ENCODE data around the gene ENPP3.
"Not testable (repeated sequence)": the region's sequence is repeated elsewhere in the genome, so short reads cannot be mapped to it uniquely, and the experiment has no call there.

Gene ENPP3

GRCh38 chr6:131692031-131692430, 54.9 kb downstream of the ENPP3 start:
- DNase-seq, result no peak

- no peak for DNase-seq
Measured at GRCh38 chr6:131692589-131692988, 55.5 kb downstream of the ENPP3 start.

- DNase-seq, result no peak
Measured at GRCh38 chr6:131693384-131693783, 56.3 kb downstream of the ENPP3 start.

GRCh38 chr6:131694832-131695426, 57.8 kb downstream of the ENPP3 start:
- DNase-seq, result peak; percentile 17

- no peak for DNase-seq
Measured at GRCh38 chr6:131696956-131697355, 59.9 kb downstream of the ENPP3 start.

GRCh38 chr6:131700851-131701250, 63.7 kb downstream of the ENPP3 start:
- DNase-seq, result not testable (repeated sequence)

- not testable (repeated sequence) for DNase-seq
Measured at GRCh38 chr6:131703905-131704304, 66.8 kb downstream of the ENPP3 start.

GRCh38 chr6:131710917-131711316, 73.8 kb downstream of the ENPP3 start, which contains the start of gene CTAGE9:
CTAGE9 (minus strand) TSS chr6:131711017; CDS start chr6:131711017, 0 bp downstream.
- DNase-seq, result not testable (repeated sequence)

- DNase-seq, result not testable (repeated sequence)
Measured at GRCh38 chr6:131715567-131715966, 78.5 kb downstream of the ENPP3 start.

GRCh38 chr6:131717836-131718542, 80.9 kb downstream of the ENPP3 start:
- no peak for DNase-seq

GRCh38 chr6:131721161-131721560, 84.1 kb downstream of the ENPP3 start:
- no peak for DNase-seq

- no peak for DNase-seq
Measured at GRCh38 chr6:131724114-131724513, 87.0 kb downstream of the ENPP3 start.

- no peak for DNase-seq
Measured at GRCh38 chr6:131727467-131727866, 90.4 kb downstream of the ENPP3 start.

- DNase-seq, result no peak
Measured at GRCh38 chr6:131727868-131728267, 90.8 kb downstream of the ENPP3 start.

GRCh38 chr6:131728296-131728939, 91.3 kb downstream of the ENPP3 start:
- no peak for DNase-seq

GRCh38 chr6:131729550-131729949, 92.4 kb downstream of the ENPP3 start:
- DNase-seq, result no peak

- DNase-seq, result no peak
Measured at GRCh38 chr6:131730264-131730663, 93.2 kb downstream of the ENPP3 start.

- no peak for DNase-seq
Measured at GRCh38 chr6:131731224-131731623, 94.1 kb downstream of the ENPP3 start.

- no peak for DNase-seq
Measured at GRCh38 chr6:131733376-131734016, 96.4 kb downstream of the ENPP3 start.

- DNase-seq, result no peak
Measured at GRCh38 chr6:131736003-131736596, 99.0 kb downstream of the ENPP3 start.

GRCh38 chr6:131736811-131737210, 99.7 kb downstream of the ENPP3 start:
- DNase-seq, result no peak

- DNase-seq, result no peak
Measured at GRCh38 chr6:131739136-131739535, 102.0 kb downstream of the ENPP3 start.

GRCh38 chr6:131740161-131740560, 103.1 kb downstream of the ENPP3 start:
- no peak for DNase-seq
